Amniotic epithelial cell (primary cell): ENCODE results near the gene IL1RAP.
A peak's percentile ranks its signal among the peaks of the same experiment; 100 is the strongest.
"Not testable (repeated sequence)": the region's sequence is repeated elsewhere in the genome, so short reads cannot be mapped to it uniquely, and the experiment has no call there.

ENCODE experiments used
- DNase-seq: peaks from one replicate; pipeline ENCODE4 v3.0.0-alpha.2; 2010; ENCODE audit warnings: low read depth

IL1RAP gene, protein sequence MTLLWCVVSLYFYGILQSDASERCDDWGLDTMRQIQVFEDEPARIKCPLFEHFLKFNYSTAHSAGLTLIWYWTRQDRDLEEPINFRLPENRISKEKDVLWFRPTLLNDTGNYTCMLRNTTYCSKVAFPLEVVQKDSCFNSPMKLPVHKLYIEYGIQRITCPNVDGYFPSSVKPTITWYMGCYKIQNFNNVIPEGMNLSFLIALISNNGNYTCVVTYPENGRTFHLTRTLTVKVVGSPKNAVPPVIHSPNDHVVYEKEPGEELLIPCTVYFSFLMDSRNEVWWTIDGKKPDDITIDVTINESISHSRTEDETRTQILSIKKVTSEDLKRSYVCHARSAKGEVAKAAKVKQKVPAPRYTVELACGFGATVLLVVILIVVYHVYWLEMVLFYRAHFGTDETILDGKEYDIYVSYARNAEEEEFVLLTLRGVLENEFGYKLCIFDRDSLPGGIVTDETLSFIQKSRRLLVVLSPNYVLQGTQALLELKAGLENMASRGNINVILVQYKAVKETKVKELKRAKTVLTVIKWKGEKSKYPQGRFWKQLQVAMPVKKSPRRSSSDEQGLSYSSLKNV

DNA sequence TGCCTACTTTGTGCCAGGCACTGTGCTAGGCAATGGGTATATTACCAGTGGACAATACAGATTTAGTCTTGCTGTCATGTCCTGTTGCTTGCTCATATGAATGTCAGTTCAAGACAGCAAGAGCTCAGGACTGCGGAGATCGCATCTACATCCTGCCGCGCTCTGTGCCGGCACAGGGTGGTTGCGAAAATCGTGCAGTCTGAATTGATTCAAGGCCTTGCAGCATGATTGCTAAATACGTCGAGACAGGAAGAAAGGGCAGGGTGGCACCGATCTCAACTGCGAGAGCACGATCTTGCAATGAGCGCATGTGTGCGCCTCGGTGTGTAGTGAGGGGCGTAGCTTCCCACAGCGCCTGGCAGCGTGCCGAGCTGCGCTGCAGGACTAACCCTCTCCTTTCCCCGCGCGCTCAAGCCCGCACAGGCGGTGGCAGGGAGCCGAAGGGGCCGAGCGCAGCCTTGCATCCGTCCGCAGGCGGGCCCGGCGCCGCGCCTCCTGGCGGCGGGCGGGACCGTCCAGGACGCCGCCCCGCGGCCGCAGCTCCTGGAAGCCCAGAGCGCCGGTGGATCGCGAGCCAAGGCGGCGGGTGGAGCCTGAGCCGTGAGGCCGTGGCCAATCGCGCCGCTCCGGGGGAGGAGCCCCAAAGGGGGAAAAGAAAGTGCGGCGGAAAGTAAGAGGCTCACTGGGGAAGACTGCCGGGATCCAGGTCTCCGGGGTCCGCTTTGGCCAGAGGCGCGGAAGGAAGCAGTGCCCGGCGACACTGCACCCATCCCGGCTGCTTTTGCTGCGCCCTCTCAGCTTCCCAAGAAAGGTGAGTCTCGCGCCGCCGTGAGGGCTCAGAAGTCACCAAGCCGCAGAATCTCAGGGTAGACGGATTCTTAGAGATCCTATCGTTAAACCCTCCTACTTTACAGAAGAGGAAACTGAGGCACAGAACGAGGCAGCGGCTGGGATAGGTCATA lies at the start of gene IL1RAP:
Gene IL1RAP (plus strand): TSS at position 677 of the 962 bp plus-strand sequence. CDS start 50,205 bp downstream, outside the sequence.
- peak; percentile 98 for DNase-seq

DNA sequence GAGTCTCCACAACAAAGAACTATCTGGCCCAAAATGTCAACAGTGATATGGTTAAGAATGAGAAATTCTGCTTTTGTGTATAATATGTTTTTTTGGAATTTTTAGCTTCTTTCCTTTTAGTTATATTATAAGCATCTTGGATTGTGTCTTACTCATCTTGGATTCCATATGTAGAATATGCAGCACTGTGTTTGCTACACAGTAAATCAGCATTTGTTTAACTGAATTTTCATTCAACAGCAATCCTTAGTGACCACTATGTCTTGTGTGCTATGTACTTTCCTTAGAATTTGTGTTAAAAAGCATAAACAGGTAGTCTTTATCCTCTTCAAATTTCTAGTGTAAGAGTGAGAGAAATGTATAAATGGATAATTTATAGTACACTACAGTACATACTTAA lies 46.0 kb upstream of the IL1RAP start:
- no peak for DNase-seq

DNA sequence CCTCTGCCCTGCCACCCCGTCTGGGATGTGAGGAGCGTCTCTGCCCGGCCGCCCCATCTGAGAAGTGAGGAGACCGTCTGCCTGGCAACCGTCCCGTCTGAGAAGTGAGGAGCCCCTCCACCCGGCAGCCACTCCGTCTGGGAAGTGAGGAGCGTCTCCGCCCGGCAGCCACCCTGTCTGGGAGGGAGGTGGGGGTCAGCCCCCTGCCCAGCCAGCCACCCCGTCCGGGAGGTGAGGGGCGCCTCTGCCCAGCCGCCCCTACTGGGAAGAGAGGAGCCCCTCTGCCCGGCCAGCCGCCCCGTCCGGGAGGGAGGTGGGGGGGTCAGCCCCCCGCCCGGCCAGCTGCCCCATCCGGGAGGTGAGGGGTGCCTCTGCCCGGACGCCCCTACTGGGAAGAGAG lies 40.6 kb upstream of the IL1RAP start:
- DNase-seq = not testable (repeated sequence)

GRCh38 chr3:190481779-190482178 lies 32.1 kb upstream of the IL1RAP start:
- DNase-seq = no peak

DNA sequence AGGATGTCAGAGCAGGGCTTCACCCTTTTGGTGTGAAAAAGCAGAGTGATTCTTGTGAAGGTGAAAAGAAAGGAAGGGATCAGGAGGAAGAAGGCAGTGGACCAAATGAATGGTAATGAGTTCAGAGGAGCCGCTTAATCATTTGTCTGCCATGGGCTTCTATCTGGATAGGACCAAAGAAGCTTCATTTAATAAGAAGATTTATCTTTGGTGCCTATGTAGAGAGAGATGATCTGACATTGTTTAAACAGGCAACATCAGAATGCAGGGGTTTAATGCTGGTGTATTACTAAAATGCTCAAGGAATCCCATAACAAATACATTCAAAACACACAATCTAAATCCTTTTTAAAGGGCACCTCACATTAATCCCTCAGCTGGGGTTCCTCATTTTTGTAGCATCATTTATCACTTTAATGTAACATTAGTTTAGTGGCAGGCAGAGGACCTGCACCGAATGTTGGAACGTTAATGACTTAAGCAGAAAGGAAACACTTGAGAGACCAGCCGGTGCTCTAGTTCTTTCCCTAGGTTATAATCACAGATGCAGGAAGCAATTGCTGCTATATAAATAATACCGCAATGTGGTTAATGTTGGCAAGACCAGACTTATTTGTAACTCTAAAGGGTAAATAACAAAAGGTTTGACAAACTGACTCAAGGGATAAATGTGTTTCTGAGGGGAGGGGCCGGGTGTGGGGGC lies 27.9 kb upstream of the IL1RAP start:
- DNase-seq = no peak

DNA sequence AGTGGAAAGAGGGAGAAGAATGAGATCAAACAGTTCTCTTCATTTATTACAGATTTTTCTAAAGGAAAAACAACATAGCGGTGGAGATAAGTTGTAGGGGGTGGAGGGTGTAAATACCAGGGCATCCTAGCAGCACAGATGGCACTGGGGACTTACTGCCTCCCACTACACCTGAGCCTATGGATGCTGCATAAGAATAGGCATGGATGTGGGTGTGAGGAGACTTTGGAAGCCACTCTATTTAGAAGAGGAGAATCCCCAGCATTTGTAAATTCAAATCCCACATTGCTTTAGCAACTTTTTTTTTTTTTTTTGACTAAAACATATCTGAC lies 27.4 kb upstream of the IL1RAP start:
- DNase-seq = no peak

- no peak for DNase-seq
Measured at GRCh38 chr3:190486908-190487607, 26.8 kb upstream of the IL1RAP start.

DNA sequence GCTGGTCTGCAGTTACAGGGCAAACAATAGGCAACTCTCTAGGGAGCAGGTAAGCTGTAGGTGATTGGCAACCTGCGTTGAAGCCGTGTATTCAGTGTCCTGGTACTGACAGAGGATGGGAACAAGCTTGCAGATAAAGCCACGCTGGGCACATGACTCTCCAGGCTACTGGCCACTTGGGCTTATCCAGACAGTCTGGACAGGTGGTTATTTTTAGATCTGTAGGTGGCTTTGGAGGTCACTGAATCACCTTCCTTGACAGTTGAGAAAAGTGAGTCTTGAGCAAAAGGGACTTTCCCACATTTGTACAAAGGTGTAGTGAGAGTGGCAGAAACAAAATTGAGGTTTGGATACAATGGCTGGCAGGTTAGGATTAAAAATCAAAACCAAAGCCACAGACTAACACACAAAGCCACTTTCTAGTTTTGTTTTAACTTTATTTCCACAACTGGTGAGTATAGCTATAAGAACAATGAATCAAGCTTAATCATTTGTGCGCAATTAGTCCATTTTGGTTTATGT lies 22.3 kb upstream of the IL1RAP start:
- DNase-seq = no peak

GRCh38 chr3:190492129-190492528 lies 21.8 kb upstream of the IL1RAP start:
- no peak for DNase-seq

DNA sequence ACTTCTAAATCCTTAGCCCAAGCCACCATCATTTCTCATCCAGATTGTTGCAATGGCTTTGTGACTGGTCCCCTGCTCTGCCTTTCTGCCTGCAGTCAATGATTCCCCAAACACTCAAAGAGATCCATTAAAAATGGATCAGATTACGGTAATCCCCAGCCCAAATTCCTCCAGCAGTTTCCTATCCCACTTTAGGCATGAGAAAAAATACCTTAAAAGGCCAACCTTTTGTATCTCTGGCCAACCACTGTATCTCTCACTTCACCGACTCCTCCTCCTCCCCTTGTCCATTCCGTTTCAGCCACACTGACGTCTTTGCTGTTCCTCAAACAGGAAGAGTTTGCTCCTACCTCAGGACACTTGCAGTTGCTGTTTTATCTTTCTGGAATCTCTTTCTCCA lies 20.9 kb upstream of the IL1RAP start:
- no peak for DNase-seq

DNA sequence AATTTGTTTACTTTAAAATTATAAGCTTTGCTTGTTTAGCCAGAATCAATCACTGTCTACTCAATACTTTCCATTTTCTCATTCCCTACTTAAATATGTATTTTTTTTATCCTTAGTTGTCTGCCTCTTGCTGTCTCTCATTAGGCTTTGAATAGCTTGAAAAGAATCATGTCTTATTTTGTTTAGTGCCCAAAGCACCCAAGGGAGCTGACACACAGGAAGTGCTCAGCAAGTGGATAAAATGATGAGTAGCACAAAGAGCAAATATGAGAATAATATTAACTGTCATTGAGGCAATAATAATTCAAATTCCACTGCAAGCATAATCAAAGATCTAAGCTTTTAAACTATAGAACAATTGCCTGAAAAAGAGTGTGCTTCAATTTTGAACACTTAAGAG lies 19.0 kb upstream of the IL1RAP start:
- no peak for DNase-seq

GRCh38 chr3:190495354-190495753 lies 18.5 kb upstream of the IL1RAP start:
- DNase-seq = no peak

DNA sequence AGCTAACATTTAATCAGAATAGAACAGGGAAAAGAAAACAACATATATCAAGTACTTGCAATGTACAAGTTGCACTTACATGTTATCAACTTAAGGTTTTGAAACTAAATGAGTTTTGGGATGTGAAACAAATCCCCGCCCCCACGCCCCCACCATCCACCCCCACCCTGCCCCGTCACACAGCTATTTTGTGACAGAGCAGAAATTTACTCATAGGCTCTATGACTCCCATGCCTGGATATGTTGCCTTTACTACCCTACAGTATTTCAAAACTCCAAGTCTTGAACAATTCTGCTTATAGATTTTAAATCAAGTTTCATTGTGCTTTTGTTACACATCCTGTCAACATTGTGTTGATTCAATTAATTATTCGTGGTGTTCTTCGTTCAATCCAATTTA lies 18.1 kb upstream of the IL1RAP start:
- no peak for DNase-seq

DNA sequence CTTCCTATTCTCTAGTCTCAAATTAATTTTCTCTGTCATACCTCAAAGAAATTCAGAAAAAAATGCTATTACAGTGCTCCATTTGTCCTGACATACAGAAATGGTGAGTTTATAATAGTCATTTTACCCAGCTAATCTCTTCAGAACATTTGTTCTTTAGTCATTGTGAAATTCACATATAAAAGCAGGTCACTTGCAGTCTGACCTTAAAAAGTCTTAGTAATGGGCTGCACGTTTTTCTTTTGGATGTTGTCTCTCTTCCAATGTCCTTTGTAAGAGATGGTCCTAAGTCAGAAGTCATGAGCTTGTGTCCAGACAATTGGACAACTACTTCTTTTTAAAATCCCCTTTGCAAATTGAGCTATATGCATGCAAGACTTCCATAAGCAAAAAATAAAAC lies 17.0 kb upstream of the IL1RAP start:
- no peak for DNase-seq

DNA sequence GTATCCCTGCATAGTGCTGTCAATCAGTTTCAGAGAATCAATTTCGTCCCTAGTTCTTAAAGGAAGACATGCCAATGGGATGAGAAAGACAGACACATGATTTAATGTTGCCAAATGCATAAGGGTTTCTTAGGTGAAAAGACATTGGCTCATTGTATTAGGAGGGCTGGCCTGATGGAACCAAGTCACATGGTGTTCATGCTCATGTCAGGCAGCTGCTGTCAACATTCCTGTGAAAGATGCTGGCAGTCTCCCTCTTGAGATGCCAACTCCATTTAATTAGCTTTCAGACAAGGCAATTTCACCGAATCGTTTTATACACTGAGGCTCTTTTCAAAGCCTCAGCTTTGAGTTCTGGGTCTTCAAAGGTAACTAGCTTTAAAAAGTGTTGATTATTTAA lies 16.1 kb upstream of the IL1RAP start:
- DNase-seq = no peak

GRCh38 chr3:190498293-190498692 lies 15.6 kb upstream of the IL1RAP start:
- no peak for DNase-seq

- DNase-seq = no peak
Measured at GRCh38 chr3:190499122-190499521, 14.8 kb upstream of the IL1RAP start.

- DNase-seq = no peak
Measured at GRCh38 chr3:190502946-190503345, 10.9 kb upstream of the IL1RAP start.

- DNase-seq = no peak
Measured at GRCh38 chr3:190504354-190505125, 9.3 kb upstream of the IL1RAP start.

DNA sequence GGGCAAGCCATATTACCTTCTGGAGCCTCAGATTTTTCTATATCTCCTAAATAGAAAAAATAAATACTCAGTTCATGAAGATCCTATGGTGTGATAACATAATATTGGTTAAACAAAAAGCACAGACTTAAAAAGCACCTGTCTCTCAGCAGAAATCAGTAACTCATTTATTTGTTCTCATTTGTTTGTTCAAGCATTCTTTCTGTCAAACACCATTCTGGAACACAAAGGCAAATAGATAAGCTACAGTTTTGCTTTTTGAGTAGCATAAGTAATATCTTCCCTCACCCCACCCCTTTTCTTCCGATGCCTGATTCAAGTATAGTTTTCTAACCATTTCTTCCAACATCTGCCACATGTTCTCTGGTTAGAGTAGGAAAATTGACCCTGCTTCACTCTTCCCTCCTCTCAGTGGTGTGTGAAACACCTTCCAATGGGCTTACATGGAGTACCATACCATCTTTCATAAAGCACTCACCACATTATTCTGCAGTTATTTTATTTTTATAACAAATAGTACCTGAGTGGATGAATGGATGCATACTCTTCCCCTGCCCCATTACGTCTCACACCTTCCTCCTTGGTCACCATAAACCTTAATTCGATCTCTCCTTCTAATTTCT lies 8.4 kb upstream of the IL1RAP start:
- DNase-seq = no peak
